DMS53 treated with DMSO at 0.1 percent for 48 hours (cell line): ENCODE data around the gene TCF21.
"Not testable (repeated sequence)": the region's sequence is repeated elsewhere in the genome, so short reads cannot be mapped to it uniquely, and the experiment has no call there.

Source experiments
- DNase-seq: peaks from one replicate; lab custom pipeline; 2025; ENCODE audit not compliant: unreplicated experiment; lab: John Stamatoyannopoulos, UW

TCF21 gene

GRCh38 chr6:133921249-133921859 is 32.4 kb downstream of the TCF21 start:
- peak; percentile 46 for DNase-seq

- DNase-seq: peak; percentile 40
These were observed 35.2 kb downstream of the TCF21 start for GRCh38 chr6:133923938-133924593.

GRCh38 chr6:133931221-133931620 is 42.3 kb downstream of the TCF21 start:
- not testable (repeated sequence) for DNase-seq

DNA sequence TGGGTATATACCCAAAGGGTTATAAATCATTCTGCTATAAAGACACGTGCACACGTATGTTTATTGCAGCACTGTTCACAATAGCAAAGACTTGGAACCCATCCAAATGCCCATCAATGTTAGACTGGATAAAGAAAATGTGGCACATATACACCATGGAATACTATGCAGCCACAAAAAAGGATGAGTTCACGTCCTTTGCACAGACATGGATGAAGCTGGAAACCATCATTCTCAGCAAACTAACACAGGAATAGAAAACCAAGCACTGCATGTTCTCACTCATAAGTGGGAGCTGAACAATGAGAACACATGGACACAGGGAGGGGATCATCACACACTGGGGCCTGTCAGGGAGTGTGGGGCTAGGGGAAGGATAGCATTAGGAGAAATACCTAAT is 47.4 kb downstream of the TCF21 start:
- DNase-seq: not testable (repeated sequence)

GRCh38 chr6:133937909-133938308 is 49.0 kb downstream of the TCF21 start:
- DNase-seq: no peak

DNA sequence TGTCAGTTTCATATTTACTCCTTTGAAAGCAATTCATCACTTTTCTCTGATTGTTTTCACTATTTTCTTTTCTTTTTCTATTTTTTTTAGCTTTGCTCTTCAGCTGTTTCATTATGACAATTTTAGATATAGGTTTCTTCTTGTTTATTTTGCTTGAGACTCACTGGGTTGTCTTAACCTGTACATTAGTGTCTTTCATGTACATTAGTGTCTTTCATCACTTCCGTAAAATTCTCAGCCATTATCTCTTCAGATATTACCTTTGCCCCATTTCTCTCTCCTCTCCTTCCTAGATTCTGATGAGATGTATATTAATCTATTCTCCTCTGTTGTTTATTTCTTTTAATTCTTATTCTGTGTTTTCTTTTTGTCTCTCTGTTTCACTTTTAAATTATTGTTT is 49.6 kb downstream of the TCF21 start:
- no peak for DNase-seq

DNA sequence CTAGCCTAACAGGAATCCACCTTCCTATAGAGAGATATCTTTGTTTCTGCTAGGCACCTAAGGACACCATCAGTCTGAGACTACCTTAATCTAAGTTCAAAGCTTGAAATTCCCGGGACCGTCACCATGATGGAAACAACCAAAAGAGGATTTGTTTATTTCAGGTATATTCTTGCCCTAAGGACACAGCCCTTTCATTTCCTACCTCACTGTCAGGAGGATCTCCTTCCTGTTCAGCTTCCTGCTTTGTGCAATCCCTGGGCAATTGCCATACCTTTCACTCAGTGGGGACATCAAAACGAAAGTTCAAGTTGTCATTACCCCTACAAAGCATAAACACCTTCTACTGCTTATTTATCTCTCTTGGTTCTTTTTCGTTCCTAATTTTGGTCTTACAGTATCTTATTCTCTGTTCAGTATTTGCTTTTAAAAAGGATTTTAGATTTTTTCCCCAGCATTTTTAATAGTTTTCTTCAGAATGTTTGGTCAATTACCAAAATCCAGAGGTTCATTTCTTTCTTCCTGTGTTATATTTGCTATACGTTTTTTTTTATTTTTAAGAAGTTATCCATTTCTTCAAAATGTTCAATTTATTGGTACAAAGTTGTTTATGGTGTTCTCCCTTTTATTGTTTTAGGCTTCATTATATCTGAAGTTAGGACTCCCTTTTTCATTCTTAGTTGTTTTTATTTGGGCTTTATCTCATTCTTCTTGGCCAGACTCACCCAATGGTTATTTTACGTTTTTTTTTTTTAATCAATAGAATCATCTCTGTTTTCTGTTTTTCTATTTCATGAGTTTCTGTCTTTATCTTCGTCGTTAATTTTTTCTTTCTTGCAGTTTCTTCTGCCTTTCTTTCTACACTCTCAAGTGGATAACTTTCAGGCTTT is 51.1 kb downstream of the TCF21 start:
- DNase-seq: no peak
